Activated naive CD8-positive, alpha-beta T cell treated with anti-CD3 and anti-CD28 coated beads, Interleukin-2, amount 50 U/mL, for 16 hours (primary cell): Measurements from ENCODE around the gene KCNK5.

Experiments used
- DNase-seq: peaks from one replicate; pipeline ENCODE4 v3.0.0-alpha.2; 2020; ENCODE audit warnings: low read depth, low spot score

KCNK5 gene

DNA sequence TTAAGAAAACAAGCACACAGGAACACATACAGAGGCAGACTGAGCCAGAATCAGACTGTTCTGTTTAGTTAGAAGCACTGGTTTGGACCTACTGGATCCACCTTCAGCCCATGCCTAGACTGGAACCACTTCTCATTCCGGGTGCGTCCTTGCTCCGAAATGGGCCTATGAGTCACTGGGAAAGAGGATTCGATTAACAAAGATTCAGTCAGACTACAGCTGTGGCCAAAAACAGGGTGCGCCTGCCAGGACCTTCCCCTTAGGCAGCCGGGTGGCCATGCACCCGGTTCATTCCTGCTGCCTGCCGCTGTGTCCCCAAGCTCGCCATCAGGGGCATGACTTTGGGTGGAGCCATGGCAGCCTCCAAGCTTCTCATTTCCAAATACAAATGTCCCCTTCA lies 14.5 kb upstream of the KCNK5 start:
- DNase-seq, result no peak

DNA sequence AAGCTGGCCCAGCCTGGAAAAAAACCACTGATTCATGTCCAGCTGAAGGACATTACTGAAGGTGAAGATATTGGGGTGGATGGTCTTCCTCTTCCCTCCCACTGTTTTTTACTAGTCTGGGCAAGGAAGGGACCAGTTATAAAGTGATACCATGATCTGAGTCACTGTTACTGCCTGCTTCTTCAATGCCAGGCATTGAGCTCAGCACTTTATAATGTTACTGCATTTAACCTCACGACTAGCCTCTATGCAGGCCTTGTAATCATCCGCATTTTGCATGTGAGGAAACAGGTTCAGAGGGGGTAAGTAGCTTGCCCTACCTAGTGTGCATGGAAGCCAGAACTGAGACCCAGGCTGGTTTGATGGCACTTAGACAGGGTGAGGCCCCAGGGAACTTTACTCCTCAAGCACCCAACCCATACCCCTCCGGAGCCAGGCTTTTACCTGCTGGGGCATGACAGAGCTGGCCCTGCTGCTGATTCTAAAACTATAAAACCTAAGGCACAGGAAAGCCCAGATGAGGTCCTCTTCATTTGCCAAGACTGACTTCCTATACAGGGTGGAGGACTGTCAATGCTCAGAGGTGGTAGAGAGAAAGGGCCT lies 11.0 kb upstream of the KCNK5 start:
- DNase-seq, result no peak

DNA sequence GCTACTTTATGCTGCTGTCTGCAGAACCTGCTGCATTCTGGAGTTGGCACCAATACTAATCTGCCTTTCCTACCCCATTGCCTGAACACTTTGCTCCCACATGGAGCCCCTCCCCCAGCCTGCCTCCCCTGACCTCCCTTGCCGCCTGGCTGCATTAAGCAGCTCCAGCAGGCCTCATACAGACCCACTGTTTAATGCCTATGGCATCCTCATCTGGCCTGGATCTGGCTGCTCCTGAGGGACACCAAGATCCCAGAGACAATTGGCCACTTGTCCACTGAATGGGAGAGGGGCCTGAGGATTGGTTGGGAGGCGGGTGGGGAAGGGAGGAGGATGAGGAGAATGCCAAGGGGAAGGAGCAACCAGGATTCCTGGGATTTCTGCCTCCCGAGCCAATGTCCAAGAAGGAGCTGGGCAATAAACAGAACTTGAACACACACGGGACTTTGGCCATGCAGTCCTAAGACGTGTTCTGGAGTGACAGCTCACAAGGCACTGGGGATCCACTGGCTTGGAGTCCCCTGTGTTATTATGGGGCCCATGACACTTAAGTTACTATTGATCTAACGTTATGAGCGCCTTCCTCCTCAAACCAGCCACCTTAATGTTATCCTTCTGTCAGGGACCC lies 10.4 kb upstream of the KCNK5 start:
- DNase-seq, result no peak

DNA sequence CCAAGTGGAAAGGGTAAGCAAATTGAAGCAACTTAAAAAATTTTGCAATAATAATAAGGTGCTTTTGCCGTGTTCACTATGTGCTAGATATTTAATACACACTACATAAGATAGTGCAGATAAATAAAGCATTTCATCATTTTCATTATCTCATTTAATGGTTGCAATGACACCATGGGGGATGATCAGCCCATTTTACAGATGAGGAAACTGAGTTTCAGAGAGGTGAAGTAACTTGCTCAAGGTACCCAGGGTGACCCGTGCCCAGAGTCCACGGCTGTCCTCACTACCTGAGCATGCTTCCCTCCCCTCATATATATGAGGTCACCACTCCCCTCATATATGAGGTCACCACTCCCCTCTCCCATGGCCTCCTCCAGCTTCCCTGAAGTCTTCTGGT lies 7.5 kb upstream of the KCNK5 start:
- no peak for DNase-seq

DNA sequence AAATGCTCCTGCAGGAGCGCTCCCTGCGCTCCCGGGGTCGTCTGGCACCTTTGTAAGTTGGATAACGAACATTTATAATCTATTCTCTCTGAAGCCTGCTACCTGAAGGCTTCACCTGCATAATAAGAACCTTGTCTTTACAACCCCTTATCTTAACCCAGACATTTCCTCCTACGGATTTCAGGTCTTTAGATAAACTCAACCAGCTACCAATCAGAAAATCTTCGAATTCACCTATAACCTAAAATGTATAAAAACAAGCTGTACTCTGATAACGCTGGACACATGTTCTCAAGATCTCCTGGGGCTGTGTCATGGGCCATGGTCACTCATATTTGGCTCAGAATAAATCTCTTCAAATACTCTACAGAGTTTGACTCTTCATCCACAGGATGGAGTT lies 4.1 kb upstream of the KCNK5 start:
- no peak for DNase-seq

DNA sequence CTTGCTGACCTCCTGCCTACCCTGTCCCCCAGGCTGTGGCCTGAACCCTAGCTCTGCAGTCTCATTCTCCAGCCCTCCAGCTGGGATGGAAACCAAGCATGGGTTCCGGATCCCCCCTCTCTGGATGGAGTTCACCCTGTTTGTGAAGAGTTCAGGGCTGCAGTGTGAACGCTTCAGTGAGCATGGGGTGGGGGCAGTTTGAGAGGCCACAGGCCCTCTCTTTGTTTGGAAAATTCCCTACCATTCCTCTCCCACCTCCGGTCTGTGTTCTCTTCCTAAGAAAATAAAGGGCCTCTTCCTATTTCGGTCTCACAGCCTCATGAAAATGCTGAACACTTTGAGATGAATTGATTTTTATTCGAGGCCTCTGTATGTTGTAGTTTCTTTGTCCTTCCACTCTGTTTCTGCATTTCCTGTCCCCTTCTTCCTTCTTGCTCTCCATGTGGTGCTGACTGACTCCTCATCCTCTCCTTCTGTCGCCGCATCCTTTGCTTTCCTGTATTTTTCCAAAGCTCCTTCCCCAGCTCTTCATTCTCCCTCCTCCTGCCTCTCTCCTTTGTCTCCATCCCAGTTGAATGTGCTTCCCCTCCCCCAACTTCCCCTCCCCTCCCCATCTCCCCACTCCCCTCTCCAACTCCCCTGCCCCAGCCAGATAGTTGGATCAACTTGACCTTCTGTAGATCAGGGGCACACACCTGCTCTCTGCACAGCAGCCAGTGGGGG lies 2.4 kb upstream of the KCNK5 start:
- no peak for DNase-seq

DNA sequence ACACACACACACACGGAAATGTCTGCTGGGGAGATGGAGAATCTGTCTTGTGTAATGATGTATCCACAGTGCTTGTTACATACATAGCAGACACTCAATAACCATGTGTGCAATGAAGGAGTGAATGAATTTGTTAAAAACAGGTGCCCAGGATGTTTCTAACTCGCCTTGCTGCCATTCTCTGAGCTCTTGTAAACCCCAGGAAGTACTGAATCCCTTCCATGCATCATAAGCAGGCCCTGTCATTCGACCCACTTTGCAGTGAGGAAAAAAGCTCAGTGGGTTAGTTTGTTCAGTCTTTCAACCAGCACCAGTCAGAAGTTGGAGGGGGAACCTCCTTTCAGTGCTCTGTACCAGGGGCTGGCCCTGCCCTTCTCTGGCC lies 1.4 kb upstream of the KCNK5 start:
- no peak for DNase-seq

DNA sequence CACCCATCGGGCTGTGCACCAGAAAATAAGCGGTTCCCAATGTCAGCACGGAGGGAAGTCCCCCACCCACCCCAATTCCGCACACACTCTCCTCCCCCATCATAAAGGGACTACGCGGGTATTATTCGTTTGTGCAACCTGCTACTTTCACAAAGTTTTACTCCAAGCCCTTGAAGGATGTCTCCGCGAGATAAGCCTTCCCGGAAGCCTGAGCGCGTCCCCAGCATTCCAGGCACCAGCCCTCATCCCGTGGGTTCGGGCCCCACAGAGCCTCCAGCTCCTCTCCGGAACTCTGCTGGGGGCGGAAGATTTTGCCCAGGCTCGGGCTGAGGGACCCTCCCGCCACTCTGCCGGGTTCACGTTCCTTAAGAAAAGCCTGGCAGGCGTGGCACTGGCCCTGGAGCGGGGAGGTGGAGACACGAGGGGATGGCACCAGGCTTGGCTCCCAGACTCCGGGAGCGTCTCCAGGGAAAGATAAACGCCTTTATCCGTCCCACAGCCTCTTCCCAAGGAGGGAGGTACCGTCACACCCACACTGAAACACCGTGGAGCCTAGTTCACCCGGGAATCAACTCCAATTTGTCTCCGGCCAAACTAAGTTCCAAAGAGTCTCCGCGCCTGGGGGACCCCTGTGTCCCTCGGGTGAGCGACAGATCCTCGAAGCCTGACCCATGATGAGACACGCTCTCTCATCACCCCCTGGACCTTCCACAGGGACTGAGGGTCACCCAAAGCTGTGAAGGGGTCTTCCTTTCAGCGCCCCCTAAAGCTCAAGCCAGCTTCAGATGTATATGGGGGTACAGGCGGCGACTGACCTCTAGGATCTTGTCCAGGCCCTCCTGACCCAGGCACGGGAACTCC lies 934 bp downstream of the KCNK5 start:
- DNase-seq, result no peak

DNA sequence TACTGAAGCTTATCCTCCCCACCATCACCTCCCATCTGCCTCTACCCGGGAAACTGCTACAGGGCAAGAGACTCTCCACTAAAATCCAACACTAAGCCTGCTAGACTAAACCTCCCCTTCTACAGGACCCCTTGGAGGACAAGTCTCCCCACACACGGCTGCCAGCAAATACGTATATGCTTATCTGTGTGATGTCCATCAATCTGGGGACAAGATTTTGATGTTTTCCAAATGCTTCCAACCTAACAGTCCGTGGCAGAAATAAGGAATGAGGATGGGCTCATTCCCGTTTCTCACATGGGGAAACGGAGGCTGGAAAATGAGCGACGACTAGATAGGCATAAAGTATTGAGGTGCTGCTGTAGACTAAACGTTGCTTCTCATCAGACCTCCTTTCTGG lies 1.8 kb downstream of the KCNK5 start:
- no peak for DNase-seq

DNA sequence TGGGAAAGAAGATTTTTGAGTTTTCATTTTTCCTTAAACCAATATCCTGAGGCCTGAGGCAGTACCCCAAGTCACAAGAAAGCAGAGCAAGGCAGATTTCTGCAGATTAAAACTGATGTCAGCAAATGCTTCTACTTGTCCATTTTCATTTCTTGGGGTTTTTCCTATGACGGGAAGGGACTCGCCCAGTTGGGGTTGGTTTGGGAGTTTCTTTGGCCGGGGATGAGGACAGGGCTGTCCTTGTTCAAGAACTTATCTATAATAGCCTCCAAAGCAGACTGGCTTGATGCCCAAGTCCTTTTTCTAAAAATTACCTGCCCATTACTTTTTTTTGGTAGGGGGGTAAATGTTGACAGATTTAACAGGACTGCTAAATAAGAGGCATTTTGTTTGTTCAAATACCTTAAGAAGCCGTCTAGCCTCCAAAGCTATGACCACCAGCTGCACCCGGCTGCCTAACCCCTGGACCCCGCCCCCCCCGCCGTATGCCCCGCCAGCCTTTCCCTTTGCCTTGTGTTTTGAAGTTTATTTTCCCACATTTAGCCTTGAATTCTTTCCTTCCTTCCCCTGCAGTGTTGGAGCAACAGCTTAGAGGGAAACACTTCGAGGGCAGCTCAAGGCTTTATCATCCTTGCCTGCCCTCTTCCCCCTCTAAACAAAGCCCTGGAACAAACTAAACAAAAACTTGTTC lies 2.5 kb downstream of the KCNK5 start:
- DNase-seq, result no peak

DNA sequence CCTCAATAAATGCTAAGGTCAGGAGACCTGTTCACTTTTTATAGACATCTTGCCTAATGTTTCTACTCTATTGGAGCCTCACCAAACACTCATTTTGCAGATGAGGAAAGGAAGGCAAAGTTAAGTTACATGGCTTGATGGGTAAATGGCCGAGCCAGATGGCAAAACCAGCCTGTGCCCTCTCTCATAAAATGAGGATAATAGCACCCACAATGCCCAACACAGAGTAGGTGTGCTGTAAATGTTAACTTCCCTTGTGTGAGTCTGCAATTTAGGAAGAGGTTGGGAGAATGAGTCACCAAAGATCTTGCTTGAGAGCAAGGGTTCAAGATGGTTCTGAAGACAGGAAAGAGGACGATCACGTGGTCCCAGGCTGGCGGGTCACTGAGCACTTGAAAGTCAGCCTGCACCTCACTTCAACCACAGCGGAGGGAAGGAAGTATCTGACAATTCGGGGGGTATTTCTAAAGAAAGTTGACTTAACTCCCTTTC lies 3.3 kb downstream of the KCNK5 start:
- no peak for DNase-seq

DNA sequence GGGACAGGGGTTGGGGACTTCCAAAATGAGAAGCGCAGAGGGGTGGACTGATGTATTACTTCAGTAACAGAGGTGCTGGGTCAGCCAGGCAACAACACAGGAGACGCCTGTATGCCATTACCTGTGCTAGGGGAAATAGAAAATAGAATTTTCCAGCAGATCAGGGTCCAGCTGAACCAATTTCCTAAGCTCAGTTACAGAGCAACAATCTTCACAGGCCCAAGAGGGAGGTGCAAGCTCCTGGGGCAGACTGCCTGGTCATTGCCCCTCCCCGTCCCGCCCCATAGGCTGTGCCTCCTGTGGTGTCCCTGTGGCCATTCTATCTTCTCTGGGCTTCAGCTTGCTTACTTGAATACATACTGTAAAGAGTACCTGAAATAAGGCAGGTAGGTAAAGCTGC lies 3.7 kb downstream of the KCNK5 start:
- no peak for DNase-seq

DNA sequence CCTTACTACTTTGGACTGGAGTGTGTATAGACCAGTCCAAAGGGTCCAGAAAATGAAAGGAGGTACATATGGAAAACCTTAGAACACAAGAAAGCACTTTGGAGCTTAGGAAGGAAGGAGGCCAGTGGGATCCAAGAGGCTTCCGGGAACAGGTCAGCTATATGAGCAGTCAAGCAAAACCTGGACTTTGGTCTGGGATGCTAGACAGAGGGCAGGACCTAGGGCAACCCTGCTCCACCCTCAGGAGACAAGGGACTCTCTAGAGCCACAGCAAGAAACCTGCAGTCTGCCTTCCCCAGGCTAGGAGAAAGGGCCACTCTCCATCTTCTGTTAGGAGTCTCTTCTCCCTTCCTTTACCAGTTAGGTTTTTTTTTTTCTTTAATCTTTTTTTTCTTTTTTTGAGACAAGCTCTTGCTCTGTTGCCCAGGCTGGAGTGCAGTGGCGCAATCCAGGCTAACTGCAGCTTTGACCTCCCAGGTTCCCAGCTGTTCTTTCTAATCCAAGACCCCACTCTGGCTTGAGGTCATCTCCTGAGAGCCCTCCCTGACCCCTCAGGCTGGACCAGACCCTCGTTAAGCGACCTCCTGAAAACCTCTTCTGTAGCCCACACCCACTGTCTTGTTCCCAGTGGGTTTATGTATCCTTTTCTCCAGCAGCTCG lies 4.6 kb downstream of the KCNK5 start:
- DNase-seq, result no peak

DNA sequence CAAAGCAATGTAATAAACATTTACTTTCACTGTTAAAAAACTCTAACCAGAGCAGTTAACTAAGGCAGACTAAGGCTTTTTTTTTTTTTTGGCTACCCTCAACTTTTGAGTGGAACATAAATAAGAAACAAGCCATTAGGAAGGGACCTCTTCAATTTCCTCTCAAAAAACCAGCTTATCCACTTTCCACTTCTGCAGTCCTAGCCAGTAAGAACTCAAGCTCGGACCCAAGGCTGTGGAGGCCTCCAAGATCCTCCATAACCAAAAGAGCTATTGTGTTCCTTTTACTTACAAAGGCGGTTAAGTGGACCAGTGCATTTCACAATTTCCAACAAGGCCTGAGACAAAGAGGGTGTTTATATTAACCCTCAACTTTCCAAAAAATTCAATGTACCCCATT lies 5.3 kb downstream of the KCNK5 start:
- no peak for DNase-seq

DNA sequence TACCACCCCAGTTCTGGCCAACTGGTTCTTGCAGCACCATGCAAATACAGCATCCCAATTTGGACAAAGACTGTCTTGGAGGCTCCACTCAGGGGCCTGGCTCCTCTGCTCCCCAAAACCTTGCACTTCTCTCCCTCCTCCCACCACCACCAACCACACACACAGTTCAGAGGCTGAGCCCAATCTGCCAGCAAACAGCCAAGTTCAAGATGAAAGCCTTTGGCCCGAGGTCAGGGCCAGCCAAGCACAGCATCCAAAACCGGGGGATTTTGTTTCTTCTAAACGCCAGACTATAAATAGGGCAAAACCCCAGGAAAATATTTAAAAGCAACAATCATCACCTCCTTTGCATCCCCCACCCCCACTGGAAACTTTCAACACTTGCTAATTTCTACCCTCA lies 5.7 kb downstream of the KCNK5 start:
- no peak for DNase-seq

DNA sequence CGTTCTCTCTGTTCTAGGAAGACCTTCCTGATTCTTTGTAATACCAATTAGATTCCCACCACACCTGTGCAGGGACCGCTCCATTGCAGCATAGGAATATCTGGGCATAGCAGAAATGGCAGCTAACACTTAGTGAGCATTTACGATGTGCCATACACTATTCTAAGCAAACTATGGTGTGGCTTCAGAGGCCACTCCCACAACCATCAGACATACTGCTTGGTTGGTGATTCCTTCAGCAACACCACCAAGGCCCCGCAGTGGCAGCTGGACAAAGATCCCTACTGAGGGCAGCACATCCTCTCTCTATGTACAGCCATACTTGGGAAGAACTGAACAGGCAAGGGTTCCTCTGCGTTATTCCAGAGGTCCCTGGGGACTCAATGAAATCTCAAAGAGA lies 6.2 kb downstream of the KCNK5 start:
- no peak for DNase-seq

DNA sequence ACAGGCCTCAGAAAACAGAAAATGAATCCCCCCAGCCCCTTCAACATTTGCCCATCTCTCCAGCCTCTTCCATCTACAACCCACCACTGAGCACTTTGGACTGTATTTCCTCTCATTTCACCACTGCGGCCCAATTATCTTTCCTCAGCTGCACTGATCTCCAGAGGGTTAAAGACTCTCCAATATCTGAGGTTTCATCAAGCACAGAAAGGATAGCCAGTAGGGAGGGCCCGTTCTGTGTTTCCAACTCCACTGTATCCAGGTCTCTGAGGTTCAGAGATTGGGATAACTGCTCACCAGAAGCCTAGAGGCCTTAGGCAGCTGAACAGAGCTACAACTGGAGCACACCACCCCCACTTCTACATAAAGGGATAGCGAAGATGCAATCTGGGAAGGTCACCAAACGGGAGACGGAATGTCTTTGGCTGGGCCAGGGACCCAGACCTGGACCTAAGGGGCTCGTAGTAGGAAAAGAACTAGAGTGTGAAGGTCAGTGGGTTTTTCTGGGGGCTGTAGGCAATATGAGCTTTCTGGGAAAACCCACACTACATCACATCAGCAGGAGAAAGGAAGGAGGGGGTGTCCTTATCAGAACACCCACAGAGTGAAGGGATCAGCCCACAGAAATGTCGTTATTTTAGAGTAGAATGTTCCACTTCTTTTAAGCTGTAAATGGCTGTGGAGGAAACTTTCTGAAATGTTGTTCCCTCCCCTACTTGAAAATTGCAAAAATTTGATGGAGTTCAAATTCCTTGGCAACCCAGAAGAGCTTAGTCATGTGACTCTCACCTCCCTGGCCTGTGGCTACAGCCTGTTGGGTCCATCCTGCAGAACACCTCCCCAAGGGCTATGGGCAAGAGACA lies 7.3 kb downstream of the KCNK5 start:
- no peak for DNase-seq

DNA sequence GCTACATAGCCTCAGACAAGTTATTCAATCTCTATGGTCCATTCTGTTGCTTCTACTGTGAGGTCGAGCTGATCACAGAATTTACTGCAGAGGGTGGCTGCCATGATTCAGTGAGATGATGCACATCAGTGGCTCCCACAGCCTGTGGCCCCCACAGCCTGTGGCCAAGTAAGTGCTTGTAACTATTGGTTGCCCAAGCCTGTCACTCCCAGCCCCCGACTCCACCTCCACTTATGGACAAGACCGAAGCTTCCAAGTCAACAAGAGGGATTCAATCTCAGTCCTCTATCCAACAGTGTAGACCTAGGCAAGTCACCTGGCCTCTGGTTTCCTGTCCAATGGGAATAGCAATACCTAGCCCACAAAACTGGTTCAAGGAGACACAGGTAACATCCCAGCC lies 8.2 kb downstream of the KCNK5 start:
- no peak for DNase-seq

DNA sequence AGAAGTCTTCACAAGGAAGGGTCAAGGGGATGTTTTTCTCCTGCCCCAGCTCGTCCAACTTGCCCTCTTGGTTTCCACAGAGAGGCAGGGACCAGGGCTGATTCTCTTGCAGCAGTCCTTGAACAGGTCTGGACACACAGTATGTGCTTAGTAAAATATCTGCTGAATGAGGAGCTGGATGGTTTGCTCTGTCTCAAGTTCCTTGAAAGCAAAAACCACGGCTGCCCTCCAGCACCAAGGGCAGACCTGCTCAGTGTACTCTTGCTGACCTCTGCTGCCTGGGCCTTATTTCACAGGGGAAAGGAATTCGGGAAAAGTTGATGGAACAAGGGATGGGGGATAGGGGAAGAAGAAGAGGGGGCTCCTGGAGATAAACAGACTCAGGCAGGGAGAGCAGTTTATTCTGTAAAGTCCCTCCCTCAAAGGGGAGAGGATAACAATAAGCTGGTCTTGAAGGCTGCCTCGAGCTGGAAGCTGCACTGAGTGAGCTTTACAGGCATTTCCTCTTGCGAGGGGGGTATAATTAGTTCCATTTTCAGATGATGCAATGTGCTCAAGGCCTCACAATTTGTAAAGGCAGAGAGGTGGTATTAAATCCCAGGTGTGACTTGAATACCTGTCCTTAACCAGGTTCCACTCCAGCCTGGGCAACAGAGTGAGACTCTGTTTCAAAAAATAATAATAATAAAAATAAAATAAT lies 10.3 kb downstream of the KCNK5 start:
- no peak for DNase-seq
